Inflammatory macrophage treated with lipopolysaccharide for 1 hour (primary cell): ENCODE results near the gene KCNC1.

Source experiments
- DNase-seq, 2 donors: peaks; one replicate each; pipeline ENCODE4 v3.0.0-alpha.2; 2020 to 2022

KCNC1 gene

DNA sequence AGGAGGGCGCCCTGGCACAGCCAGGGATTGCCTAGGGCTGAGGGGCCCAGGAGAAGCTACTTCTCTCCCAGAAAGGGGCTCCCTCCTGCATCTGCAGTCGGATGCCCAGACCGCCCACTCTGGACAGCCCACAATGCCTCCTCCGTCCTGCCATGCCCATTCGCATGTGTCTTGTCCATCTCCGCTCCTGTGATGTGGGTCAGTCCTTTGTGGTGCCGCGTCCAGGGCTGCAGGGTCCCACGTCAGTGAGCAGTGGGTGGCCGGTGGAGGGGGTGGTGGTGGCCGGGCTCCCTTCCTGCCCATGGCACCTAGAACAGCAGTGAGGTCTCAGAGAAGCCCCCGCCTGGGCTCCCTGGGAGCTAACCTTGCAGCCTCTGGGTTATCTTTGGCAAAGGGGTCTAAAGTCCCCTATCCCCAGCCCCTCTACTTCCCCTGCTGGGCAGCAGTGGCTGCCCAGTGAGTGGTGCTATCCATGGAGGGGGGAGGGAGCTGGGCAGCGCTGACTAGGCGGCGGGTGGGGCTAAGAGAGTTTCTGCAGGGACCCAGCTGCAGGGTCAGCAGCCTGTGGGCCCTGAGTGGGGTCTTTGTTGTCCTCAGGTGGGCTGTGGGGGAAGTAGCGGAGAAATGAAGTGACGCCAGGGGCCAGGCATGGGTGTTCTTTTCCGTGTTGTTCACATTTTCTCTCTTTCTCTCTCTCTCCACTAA lies 41.1 kb downstream of the KCNC1 start:
- no peak for DNase-seq

GRCh38 chr11:17776212-17776875 lies 41.8 kb downstream of the KCNC1 start:
- no peak for DNase-seq

GRCh38 chr11:17777086-17777737 lies 42.6 kb downstream of the KCNC1 start:
- no peak for DNase-seq

- no peak for DNase-seq
Measured at GRCh38 chr11:17777738-17778091, 43.1 kb downstream of the KCNC1 start.

- DNase-seq = no peak
Measured at GRCh38 chr11:17778352-17778751, 43.8 kb downstream of the KCNC1 start.

- DNase-seq = no peak
Measured at GRCh38 chr11:17778956-17779860, 44.6 kb downstream of the KCNC1 start.

DNA sequence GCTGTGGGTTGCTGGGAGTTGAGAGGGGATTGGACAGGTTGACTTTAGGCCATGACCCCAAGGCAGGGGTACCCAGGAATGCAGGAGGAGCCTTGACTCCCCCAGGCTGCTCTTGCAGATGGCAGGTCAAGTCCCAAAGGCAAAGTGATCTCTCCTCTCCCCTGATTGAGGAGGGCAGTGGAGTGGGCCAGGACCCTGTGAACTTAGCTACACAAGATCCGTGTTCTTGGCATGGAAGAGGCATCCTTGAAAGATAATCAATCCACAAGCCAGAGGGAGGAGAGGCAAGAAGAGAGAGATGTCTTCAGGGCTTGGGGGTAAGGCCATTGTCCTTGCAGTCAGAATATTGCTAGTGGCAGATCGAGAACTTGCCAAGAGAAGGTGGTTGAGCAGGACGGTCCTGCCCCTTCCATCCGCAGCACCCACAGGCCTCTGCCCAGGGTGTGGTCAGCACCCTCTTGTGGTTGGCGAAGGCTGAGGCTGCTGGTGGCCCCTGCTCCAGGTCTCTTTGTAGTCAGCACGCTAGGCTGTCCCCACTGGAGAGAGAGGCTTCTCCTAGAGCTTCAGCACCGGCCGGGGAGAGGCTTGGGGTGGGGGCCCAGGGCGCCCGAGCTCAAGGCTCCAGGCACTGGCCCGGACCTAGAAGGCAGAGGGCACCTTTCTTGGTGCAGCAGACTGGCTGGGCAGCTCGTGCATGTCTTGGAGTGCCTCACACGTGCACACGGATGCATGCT lies 45.4 kb downstream of the KCNC1 start:
- no peak for DNase-seq

- no peak for DNase-seq
Measured at GRCh38 chr11:17780668-17781067, 46.1 kb downstream of the KCNC1 start.

DNA sequence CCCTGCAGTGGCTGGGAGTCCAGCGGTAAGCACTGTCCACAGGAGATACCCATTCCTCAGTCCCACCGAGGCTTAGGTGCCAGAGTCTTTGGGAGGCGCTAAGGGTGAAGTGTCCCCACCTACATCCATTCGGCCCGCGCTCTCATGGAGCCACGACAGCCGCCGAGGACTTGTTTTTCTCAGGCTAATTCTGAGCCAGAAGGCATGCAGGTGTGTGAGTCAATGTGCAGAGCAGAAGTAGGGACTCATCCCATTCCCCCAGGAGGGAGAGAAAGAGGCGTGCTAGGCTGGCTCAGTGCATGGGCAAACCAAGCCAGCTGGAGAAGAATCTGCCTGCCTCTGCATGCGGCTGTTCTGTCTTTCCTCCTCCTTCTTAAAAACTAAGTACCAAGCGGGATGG lies 46.6 kb downstream of the KCNC1 start:
- DNase-seq = no peak

GRCh38 chr11:17781626-17782025 lies 47.0 kb downstream of the KCNC1 start:
- DNase-seq = no peak

DNA sequence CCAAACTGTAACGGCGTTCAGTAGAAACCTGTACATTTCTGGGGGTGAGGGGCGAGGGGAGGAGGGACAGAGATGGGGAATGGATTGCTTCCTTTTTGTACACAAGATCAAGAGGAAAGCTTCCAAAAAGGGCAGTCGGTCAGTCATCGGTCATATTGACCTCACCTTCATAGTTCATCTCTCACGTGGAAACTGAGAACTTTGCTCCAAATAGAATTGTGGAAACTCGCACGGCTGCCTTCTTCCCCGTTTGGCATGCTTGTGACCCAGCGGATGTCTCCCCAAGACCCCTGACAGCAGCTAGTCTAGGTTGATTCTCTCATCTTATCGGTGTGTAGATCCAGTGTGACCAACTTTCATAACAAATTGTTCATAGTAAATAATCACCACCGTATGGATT lies 47.6 kb downstream of the KCNC1 start:
- DNase-seq = no peak

DNA sequence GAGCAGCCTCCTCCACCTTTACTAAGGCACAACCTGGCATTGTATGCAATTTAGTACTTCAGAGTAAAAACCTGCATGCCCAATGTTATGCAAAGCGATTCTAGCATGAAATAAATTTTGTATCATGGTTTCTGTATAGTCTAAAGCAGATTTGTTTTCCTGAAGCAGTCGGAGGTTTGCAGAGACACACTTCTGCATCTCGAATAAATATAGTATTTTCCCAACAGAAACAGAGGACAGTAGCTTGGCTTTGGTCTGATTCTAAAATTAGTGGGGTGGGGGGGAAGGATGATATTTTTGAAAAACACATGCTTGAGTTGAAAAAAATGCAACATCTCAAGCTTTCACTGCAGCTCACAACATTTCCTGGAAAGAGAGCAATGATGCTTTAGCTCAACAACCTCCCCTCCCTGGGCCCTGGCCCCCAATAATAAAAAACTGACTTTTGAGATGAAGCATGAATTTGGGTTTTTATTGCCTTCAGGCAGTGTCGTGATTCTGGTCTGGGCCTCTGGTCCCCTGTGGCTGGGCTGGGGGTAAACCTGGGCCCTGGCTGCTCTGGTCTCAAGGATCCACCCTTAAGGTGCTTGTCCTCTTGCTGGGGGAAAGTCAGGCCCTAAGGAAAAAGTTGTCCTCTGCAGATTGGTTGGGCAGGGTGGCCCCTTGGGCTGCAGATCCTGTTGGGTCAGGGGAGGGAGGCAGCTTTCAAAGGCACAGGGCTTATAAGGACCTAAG lies 48.2 kb downstream of the KCNC1 start:
- no peak for DNase-seq

GRCh38 chr11:17783878-17784277 lies 49.3 kb downstream of the KCNC1 start:
- DNase-seq = no peak

- no peak for DNase-seq
Measured at GRCh38 chr11:17786824-17787525, 52.4 kb downstream of the KCNC1 start.

DNA sequence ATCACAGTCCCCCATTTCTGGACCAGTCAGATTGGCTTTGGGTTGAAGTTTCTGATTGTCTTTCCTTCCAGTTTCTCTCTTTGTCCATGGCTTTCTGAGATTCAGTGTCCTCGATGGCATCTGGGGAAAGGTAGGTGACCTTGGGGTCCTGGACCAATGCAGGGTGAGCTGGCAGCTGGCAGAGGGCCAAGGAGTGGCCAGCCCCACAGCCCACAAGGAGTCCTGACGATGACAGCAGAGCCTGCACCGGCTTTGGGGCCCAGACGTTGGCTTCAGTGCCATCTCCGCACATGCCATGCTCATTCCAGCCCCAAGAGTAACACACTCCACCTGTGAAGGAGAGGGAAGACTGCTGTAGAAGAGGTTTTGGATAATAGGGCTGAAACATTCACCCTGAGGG lies 53.5 kb downstream of the KCNC1 start:
- DNase-seq = no peak

DNA sequence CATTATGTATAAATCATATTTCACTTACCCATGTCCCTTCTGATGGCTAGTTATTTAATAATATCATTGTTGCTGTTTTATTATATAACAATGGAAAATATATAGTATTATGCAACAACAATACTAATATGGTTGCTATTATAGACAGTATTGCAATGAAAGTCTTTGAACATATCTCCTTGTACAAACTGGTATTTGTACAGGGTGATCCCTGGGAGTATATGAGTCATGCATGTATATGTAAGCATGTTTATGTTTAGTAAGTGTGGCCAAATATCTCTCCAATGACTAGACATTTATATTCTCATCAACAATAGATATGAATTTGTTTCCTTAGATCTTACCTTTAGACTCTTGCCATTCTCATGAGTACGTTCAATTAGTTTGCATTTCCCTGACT lies 55.9 kb downstream of the KCNC1 start:
- no peak for DNase-seq

GRCh38 chr11:17791144-17791543 lies 56.6 kb downstream of the KCNC1 start:
- DNase-seq = no peak

GRCh38 chr11:17792161-17792560 lies 57.6 kb downstream of the KCNC1 start:
- no peak for DNase-seq

DNA sequence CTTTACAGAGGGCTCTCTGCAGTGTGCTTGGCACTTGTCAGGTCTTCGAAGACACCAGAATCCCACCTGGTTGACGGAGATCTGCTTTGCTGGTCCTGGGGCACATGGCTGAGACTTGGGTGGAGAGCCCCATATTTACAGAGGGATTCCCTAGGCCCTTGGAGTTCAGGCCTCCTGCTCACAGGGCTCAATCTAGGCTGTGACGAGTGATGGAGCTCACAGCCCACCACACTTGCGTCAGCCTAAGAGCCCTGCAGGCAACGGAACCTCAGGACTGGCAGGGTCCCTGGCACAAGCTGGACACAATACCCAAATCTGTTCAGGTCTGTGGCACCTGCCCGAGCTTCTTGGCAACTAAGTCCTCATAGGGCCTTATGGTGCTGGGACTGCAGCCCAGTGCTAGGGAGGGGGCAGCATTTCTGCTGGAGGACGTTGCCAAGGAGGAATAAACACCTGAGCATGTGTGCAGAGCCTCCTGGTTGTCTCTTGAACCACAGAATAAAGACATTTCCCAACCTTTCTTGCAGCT lies 59.1 kb downstream of the KCNC1 start:
- DNase-seq = no peak

GRCh38 chr11:17794981-17795380 lies 60.4 kb downstream of the KCNC1 start:
- no peak for DNase-seq

GRCh38 chr11:17796154-17796553 lies 61.6 kb downstream of the KCNC1 start:
- no peak for DNase-seq
